Activated CD8-positive, alpha-beta memory T cell treated with anti-CD3 and anti-CD28 coated beads, Interleukin-2, amount 50 U/mL, for 1 hour (primary cell): ENCODE measurements around the gene SEPTIN3.
"Not testable (repeated sequence)": the region's sequence is repeated elsewhere in the genome, so short reads cannot be mapped to it uniquely, and the experiment has no call there.

ENCODE experiments used
- DNase-seq: peaks from one replicate; pipeline ENCODE4 v3.0.0-alpha.2; 2020; ENCODE audit errors: extremely low read depth

The SEPTIN3 gene

GRCh38 chr22:41943661-41944209, 25.5 kb upstream of the SEPTIN3 start:
- DNase-seq, result no peak

DNA sequence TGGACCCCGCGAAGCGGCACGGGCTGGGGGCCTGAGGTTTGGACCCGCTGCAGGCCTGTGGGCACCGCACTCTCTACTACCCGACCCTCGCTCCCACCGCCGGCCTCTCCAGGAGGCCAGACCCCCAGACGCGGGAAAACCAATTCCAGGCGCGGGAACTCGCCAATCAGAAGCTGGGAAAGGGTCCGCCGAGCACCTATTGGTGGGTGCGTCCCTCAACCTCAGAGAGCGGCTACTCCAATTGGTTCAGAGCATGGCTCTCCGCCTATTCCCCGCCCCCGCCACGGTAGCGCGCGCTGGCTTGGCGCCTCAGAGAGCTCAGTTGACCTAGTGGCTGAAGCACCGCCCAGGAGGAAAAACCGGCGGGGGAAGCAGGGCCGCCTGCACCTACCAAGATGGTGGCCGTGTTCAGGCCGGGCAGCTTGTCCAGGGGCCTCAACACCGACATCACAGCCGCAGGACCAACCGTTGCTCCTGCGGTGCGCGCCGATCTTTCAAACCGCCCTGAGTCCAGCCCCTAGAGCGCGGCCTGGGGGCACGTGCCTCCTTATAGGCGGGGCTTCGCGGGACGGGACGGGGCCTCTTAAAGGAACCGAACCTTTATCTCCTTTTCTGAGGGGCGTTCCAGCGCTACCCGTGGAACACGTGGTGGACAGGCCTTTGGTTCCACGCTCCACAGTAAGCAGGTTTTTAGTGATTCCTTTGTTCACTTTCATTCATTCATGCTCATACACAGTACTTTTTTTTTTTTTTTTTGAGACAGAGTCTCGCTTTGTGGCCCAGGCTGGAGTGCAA, 22.4 kb upstream of the SEPTIN3 start, which contains the start of gene CENPM:
TSS of gene CENPM (minus strand) at position 524 of the 795 bp plus-strand sequence. CDS start at position 448, 76 bp downstream.
- DNase-seq, result peak; percentile 44

GRCh38 chr22:41947424-41948080, 21.7 kb upstream of the SEPTIN3 start:
- DNase-seq, result no peak

- DNase-seq, result no peak
These were observed 21.1 kb upstream of the SEPTIN3 start for GRCh38 chr22:41948142-41948541.

- DNase-seq, result not testable (repeated sequence)
These were observed 20.3 kb upstream of the SEPTIN3 start for GRCh38 chr22:41948928-41949296.

DNA sequence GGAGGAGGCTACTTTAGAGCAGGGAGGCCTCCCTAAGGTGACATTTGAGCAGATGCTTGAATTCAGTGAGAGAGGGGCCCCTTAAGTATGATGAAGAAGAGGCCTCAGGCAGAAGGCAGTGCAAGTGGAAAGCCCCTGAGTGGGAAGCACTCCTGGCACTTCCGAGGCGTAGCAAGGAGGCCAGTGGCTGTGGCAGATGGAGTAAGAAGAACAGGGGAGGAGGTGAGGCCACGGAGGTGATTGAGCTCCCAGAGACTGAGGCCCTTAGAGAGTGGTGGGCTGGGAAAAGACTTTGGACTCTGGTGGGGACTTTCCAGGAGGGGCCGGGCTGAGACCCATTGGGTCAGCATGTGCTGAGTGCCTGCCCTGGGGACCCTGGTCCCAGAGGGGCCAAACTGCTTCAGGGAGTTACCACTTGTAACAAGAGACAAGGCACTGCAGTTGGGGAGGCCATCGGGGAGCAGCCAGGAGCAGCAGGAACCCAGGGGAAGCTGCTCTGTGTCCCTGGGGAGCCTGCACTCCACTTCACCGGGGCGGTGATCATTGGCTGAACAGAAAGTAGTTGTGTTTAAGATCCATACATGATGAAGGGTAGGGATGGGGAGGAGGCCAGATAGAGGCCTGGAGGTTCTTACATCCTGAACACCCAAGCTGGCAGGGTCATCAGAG, 19.8 kb upstream of the SEPTIN3 start:
- DNase-seq, result no peak

- no peak for DNase-seq
These were observed 17.3 kb upstream of the SEPTIN3 start, which contains the start of gene SMIM45 for GRCh38 chr22:41951898-41952474. TSS of gene SMIM45 (plus strand) at chr22:41952150.

DNA sequence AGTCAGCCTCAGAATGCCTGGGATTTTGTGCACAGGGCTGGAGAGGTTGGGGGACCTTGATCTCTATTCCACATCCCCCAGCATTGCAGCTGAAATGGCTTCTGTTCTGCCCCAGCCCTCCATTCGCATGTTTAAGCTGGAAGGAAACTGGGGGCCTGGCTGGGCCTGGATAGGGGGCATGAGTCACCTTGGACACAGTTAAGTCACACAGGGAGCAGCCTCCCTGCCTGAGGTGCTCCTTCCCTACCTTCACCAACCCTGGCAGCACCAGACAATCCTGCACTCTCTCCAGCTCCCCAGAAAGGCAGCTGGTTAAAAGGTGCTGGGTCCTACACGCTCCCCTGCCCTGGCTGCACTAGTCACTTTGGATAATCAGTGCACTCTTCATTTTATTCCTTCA, 16.5 kb upstream of the SEPTIN3 start:
- DNase-seq, result no peak

- no peak for DNase-seq
These were observed 11.2 kb upstream of the SEPTIN3 start for GRCh38 chr22:41957941-41958556.

- DNase-seq, result no peak
These were observed 5.7 kb upstream of the SEPTIN3 start for GRCh38 chr22:41963453-41964111.

- DNase-seq, result no peak
These were observed 5.1 kb upstream of the SEPTIN3 start for GRCh38 chr22:41964112-41964491.

GRCh38 chr22:41966225-41966606, 3.0 kb upstream of the SEPTIN3 start:
- DNase-seq, result no peak

- DNase-seq, result no peak
These were observed 2.5 kb upstream of the SEPTIN3 start for GRCh38 chr22:41966607-41967240.

DNA sequence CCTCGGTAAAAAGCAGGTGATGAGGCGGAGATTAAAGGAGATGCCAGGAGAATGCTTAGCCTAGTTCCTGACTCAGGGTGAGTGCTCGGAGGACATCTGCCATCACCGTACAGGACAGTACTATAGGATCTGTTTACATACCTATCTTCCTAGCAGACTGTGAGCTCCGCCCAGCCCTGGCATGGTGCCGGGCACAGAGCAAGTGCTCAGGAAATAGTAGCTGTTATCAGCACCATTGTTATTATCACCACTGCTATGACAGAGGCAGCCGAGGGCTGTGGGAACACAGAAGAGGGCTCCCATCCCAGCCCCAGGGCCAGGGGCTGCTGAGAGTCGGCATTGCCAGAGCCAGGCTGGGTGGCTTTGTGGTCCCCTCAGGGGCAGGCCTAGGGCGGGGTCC, 642 bp upstream of the SEPTIN3 start:
- DNase-seq, result no peak

- no peak for DNase-seq
These were observed 1.4 kb downstream of the SEPTIN3 start for GRCh38 chr22:41970601-41971000.

- DNase-seq, result no peak
These were observed 2.2 kb downstream of the SEPTIN3 start for GRCh38 chr22:41971431-41971830.

DNA sequence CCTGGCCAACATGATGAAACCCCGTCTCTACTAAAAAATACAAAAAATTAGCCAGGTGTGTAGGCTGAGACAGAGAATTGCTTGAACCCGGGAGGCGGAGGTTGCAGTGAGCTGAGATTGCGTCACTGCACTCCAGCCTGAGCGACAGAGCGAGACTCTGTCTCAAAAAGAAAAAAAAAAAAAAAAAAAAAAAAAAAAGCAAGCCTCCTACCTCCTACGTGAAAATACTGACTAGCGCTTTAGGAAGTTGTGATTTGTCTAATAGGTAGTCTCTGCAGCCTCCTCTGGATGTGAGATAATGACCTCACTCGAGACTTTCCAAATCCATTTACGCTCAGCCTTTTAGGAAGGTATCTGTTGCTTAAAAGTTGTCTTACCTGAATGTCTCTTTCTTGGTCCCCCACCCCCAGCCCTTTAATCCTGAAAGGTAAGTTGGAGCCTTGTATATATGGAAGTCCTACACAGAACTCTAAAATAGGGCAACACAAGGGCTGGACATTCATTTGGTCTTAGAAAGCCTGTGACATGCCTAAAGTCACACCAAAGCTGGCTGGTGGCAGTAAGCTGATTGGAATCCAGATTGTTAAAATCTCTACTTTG, 5.5 kb downstream of the SEPTIN3 start:
- no peak for DNase-seq

- no peak for DNase-seq
These were observed 6.2 kb downstream of the SEPTIN3 start for GRCh38 chr22:41975299-41976069.
